ENCODE measurements around the gene FRS2.
A peak's percentile ranks its signal among the peaks of the same experiment; 100 is the strongest.
"Not testable (repeated sequence)": the region's sequence is repeated elsewhere in the genome, so short reads cannot be mapped to it uniquely, and the experiment has no call there.

FRS2 gene

GRCh38 chr12:69601962-69602685, 131.9 kb downstream of the FRS2 start:
- no peak for TF ChIP-seq CTCF (conservative IDR thresholded peaks at IDR 0.05)
- no peak for TF ChIP-seq ZFX (IDR thresholded peaks at IDR 0.05)

GRCh38 chr12:69602954-69603353, 132.8 kb downstream of the FRS2 start:
- TF ChIP-seq ZFX (IDR thresholded peaks at IDR 0.05) = no peak
- peak; percentile 32 for TF ChIP-seq CTCF (conservative IDR thresholded peaks at IDR 0.05)
- H3K27ac ChIP-seq = no peak overlapping the region

More at GRCh38 chr12:69601962-69602685, 131.9 kb downstream of the FRS2 start:
- no peak overlapping the region for H3K27ac ChIP-seq

GRCh38 chr12:69603556-69603955, 133.4 kb downstream of the FRS2 start:
- H3K27ac ChIP-seq = not testable (repeated sequence)

GRCh38 chr12:69604275-69604674, 134.1 kb downstream of the FRS2 start:
- H3K27ac ChIP-seq = not testable (repeated sequence)

GRCh38 chr12:69608114-69608513, 137.9 kb downstream of the FRS2 start:
- TF ChIP-seq ZFX (IDR thresholded peaks at IDR 0.05) (no peak), CTCF (conservative IDR thresholded peaks at IDR 0.05) (no peak)
- no peak overlapping the region for H3K27ac ChIP-seq

GRCh38 chr12:69610126-69610525, 139.9 kb downstream of the FRS2 start:
- TF ChIP-seq CTCF (conservative IDR thresholded peaks at IDR 0.05) (no peak), ZFX (IDR thresholded peaks at IDR 0.05) (no peak)

GRCh38 chr12:69610729-69611128, 140.5 kb downstream of the FRS2 start, which contains the start of gene LRRC10:
LRRC10 (minus strand) TSS chr12:69610907; CDS start chr12:69610838, 69 bp downstream.
- TF ChIP-seq ZFX (IDR thresholded peaks at IDR 0.05) = no peak
- no peak for TF ChIP-seq CTCF (conservative IDR thresholded peaks at IDR 0.05)
- H3K27ac ChIP-seq = no peak within 1 kb of the TSS

More at GRCh38 chr12:69610126-69610525, 139.9 kb downstream of the FRS2 start:
- no peak overlapping the region for H3K27ac ChIP-seq

- TF ChIP-seq CTCF (conservative IDR thresholded peaks at IDR 0.05) (no peak), ZFX (IDR thresholded peaks at IDR 0.05) (no peak)
- no peak overlapping the region for H3K27ac ChIP-seq
These were observed 143.2 kb downstream of the FRS2 start for GRCh38 chr12:69613351-69613750.

All from C4-2B (cell line).